ENCODE measurements around the gene LTBP1. TPM values are rescaled to one million over a fixed set of nuclear protein-coding genes. Genes with fewer than 3 reads are reported as not detected.

The LTBP1 gene
- total RNA-seq, 4 donors from 2014 or later, result 15.8 to 56.7 (median 28.3) TPM

- Histone ChIP-seq H3K36me3 (no peaks in the 10 kb centered on the region), H3K4me1 (peaks cover 0 to 4% (median 2%) of the 10 kb centered on the region in 4 donors), H3K9me3 (no peaks in the 10 kb centered on the region), H3K27ac (no peak overlapping the region), H3K27me3 (no peaks in the 10 kb centered on the region), H3K4me3 (no peak overlapping the region)
- in situ Hi-C loops (cut with MboI; ENCODE audit: low pct_ligation_motif_present in 1 of 4, low pct_unique_long_range_greater_than_20kb in 1 of 4, low sequenced_read_pairs in 3 of 4) (no loop called here), intact Hi-C loops (cut with DNase I; ENCODE audit: low total_unique reads) (no loop called here)
- TF ChIP-seq CTCF (IDR thresholded peaks at IDR 0.05) (no peak), EP300 (IDR thresholded peaks at IDR 0.05; ENCODE audit: low read depth) (no peak), POLR2A (IDR thresholded peaks at IDR 0.05) (no peak), POLR2AphosphoS5 (IDR thresholded peaks at IDR 0.05) (peak; percentile 13 to 69 (median 64))
- no peak for DNase-seq
- 75 to 77% methylated on average over 8 to 11 of the region's 11 CpGs for WGBS, 2 donors (ENCODE audit: low coverage in 1 of 2)
Measured at GRCh38 chr2:33108483-33109443, 162.0 kb downstream of the LTBP1 start.

- no peak overlapping the region for H3K27ac ChIP-seq
- 81 to 85% methylated on average over 5 of the region's 5 CpGs for WGBS, 2 donors (ENCODE audit: low coverage in 1 of 2)
- in situ Hi-C loops (cut with MboI; ENCODE audit: low pct_ligation_motif_present in 1 of 4, low pct_unique_long_range_greater_than_20kb in 1 of 4, low sequenced_read_pairs in 3 of 4), result no loop called here
- TF ChIP-seq EP300 (IDR thresholded peaks at IDR 0.05; ENCODE audit: low read depth) (no peak), POLR2AphosphoS5 (IDR thresholded peaks at IDR 0.05) (no peak), CTCF (IDR thresholded peaks at IDR 0.05) (no peak), POLR2A (IDR thresholded peaks at IDR 0.05) (no peak)
- no peaks in the 10 kb centered on the region for H3K27me3 ChIP-seq
- no peak for DNase-seq
- intact Hi-C loops (cut with DNase I; ENCODE audit: low total_unique reads), result no loop called here
- H3K4me3 ChIP-seq, result no peak overlapping the region
- peaks cover 0 to 3% (median 0%) of the 10 kb centered on the region in 4 donors for H3K4me1 ChIP-seq
- H3K9me3 ChIP-seq, result no peaks in the 10 kb centered on the region
- H3K36me3 ChIP-seq, result no peaks in the 10 kb centered on the region
Measured at GRCh38 chr2:33110461-33110860, 163.7 kb downstream of the LTBP1 start.

GRCh38 chr2:33111002-33111446 is 164.3 kb downstream of the LTBP1 start:
- DNase-seq, result no peak
- H3K27me3 ChIP-seq, result no peaks in the 10 kb centered on the region
- H3K4me3 ChIP-seq, result no peak overlapping the region
- H3K36me3 ChIP-seq, result no peaks in the 10 kb centered on the region
- H3K4me1 ChIP-seq, result peaks cover 0 to 3% (median 0%) of the 10 kb centered on the region in 4 donors
- no peaks in the 10 kb centered on the region for H3K9me3 ChIP-seq
- intact Hi-C loops (cut with DNase I; ENCODE audit: low total_unique reads), result no loop called here
- no peak overlapping the region for H3K27ac ChIP-seq
- 63 to 67% methylated on average over 4 to 10 of the region's 10 CpGs for WGBS, 2 donors (ENCODE audit: low coverage in 1 of 2)
- TF ChIP-seq EP300 (IDR thresholded peaks at IDR 0.05; ENCODE audit: low read depth) (no peak), POLR2A (IDR thresholded peaks at IDR 0.05) (no peak), CTCF (IDR thresholded peaks at IDR 0.05) (no peak), POLR2AphosphoS5 (IDR thresholded peaks at IDR 0.05) (no peak)
- in situ Hi-C loops (cut with MboI; ENCODE audit: low pct_ligation_motif_present in 1 of 4, low pct_unique_long_range_greater_than_20kb in 1 of 4, low sequenced_read_pairs in 3 of 4), result no loop called here

- no peaks in the 10 kb centered on the region for H3K36me3 ChIP-seq
- no peak for TF ChIP-seq POLR2A (IDR thresholded peaks at IDR 0.05)
- no peak for TF ChIP-seq POLR2AphosphoS5 (IDR thresholded peaks at IDR 0.05)
- no peak for TF ChIP-seq EP300 (IDR thresholded peaks at IDR 0.05; ENCODE audit: low read depth)
- no peak for TF ChIP-seq CTCF (IDR thresholded peaks at IDR 0.05)
- WGBS, 2 donors (ENCODE audit: low coverage in 1 of 2), result 93 to 96% methylated on average over 2 of the region's 2 CpGs
Measured at GRCh38 chr2:33115196-33115595, 168.4 kb downstream of the LTBP1 start.

More at GRCh38 chr2:33115196-33115595, 168.4 kb downstream of the LTBP1 start:
- no peak overlapping the region for H3K4me3 ChIP-seq
- intact Hi-C loops (cut with DNase I; ENCODE audit: low total_unique reads) (no loop called here), in situ Hi-C loops (cut with MboI; ENCODE audit: low pct_ligation_motif_present in 1 of 4, low pct_unique_long_range_greater_than_20kb in 1 of 4, low sequenced_read_pairs in 3 of 4) (no loop called here)
- no peak overlapping the region for H3K27ac ChIP-seq
- no peaks in the 10 kb centered on the region for H3K27me3 ChIP-seq
- no peaks in the 10 kb centered on the region for H3K4me1 ChIP-seq
- DNase-seq, result no peak
- no peaks in the 10 kb centered on the region for H3K9me3 ChIP-seq

Measured in transverse colon (tissue), 4 donors.